HepG2 (cell line): ENCODE measurements around the gene GRB7. TPM values are rescaled to one million over a fixed set of nuclear protein-coding genes. Genes with fewer than 3 reads are reported as not detected.

Source experiments
- ARNT ChIP-seq: fragments of 450-650 bp; IDR thresholded peaks from 2 replicates; pipeline ENCODE4 v1.6.1; 2017
- ARNT2 ChIP-seq: sonication (generic); formaldehyde crosslinking; IDR thresholded peaks from 2 replicates; pipeline ENCODE4 v1.8.0; 2022; ENCODE audit warnings: mild to moderate bottlenecking, low read depth, missing genetic modification reagents, moderate library complexity
- ARNTL ChIP-seq: sonication (generic); formaldehyde crosslinking; IDR thresholded peaks from 2 replicates; pipeline ENCODE4 v1.4.0; 2020; ENCODE audit warnings: mild to moderate bottlenecking, missing genetic modification reagents
- CCDC6 ChIP-seq: sonication (generic); formaldehyde crosslinking; IDR thresholded peaks from 2 replicates; pipeline ENCODE4 v1.8.1; 2022; ENCODE audit warnings: mild to moderate bottlenecking, missing genetic modification reagents, moderate library complexity
- EEA1 ChIP-seq: sonication (generic); formaldehyde crosslinking; IDR thresholded peaks from 2 replicates; pipeline ENCODE4 v1.5.1; 2020; ENCODE audit warnings: mild to moderate bottlenecking, missing genetic modification reagents, borderline replicate concordance
- FOXC1 ChIP-seq: sonication (generic); formaldehyde crosslinking; IDR thresholded peaks from 2 replicates; pipeline ENCODE4 v1.8.0; 2022; ENCODE audit warnings: mild to moderate bottlenecking, missing genetic modification reagents, borderline replicate concordance
- FOXM1 ChIP-seq: sonication (generic); formaldehyde crosslinking; IDR thresholded peaks from 2 replicates; pipeline ENCODE4 v1.5.0; 2020; ENCODE audit warnings: missing genetic modification reagents
- KAT2B ChIP-seq: fragments of 150-350 bp; IDR thresholded peaks from 2 replicates; pipeline ENCODE4 v1.6.1; 2014; ENCODE audit warnings: low read depth, low read length, borderline replicate concordance
- POLR2AphosphoS2 ChIP-seq: IDR thresholded peaks from 2 replicates; pipeline ENCODE4 v1.6.1; 2011; ENCODE audit warnings: low read depth, low read length, improper control_type of control experiment
- PRDM4 ChIP-seq: sonication (generic); formaldehyde crosslinking; IDR thresholded peaks from 2 replicates; pipeline ENCODE4 v1.9.0; 2021; ENCODE audit warnings: missing genetic modification reagents, borderline replicate concordance
- SIX1 ChIP-seq: sonication (generic); formaldehyde crosslinking; IDR thresholded peaks from 2 replicates; pipeline ENCODE4 v1.4.0; 2020; ENCODE audit warnings: missing genetic modification reagents, borderline replicate concordance
- SOX13 ChIP-seq, 3 experiments: fragments of 450-650 bp in 1 of 3; sonication (generic) in 1 of 3; formaldehyde crosslinking in 1 of 3; IDR thresholded peaks in 2 of 3; conservative IDR thresholded peaks in 1 of 3; 2 replicates each; pipeline versions ENCODE4 v1.5.0 to v1.6.1; 2016 to 2020; ENCODE audit warnings: antibody characterized with exemption in 1 of 3, mild to moderate bottlenecking in 1 of 3, missing compliant biosample characterization in 1 of 3, missing genetic modification reagents in 1 of 3, moderate library complexity in 1 of 3
- SRSF4 ChIP-seq: fragments of 200-400 bp; formaldehyde crosslinking; IDR thresholded peaks from one replicate; pipeline ENCODE4 v1.6.1; 2018; ENCODE audit warnings: mild to moderate bottlenecking, low read depth, low read length, moderate library complexity; ENCODE audit not compliant: poor library complexity, severe bottlenecking
- ZBTB4 ChIP-seq: sonication (generic); formaldehyde crosslinking; IDR thresholded peaks from 2 replicates; pipeline ENCODE4 v1.4.0; 2020; ENCODE audit warnings: missing genetic modification reagents, mild to moderate bottlenecking, borderline replicate concordance
- ZFP90 ChIP-seq: sonication (generic); formaldehyde crosslinking; IDR thresholded peaks from 2 replicates; pipeline ENCODE4 v1.8.0; 2022; ENCODE audit warnings: missing genetic modification reagents, mild to moderate bottlenecking, inconsistent platforms, borderline replicate concordance
- ZNF275 ChIP-seq: sonication (generic); formaldehyde crosslinking; IDR thresholded peaks from 2 replicates; pipeline ENCODE4 v1.8.0; 2022; ENCODE audit warnings: missing genetic modification reagents, mild to moderate bottlenecking, inconsistent platforms, borderline replicate concordance
- ZNF484 ChIP-seq: sonication (generic); formaldehyde crosslinking; IDR thresholded peaks from 2 replicates; pipeline ENCODE4 v1.5.1; 2020; ENCODE audit warnings: mild to moderate bottlenecking, low read depth, missing genetic modification reagents, borderline replicate concordance
- ZNF644 ChIP-seq: IDR thresholded peaks from 2 replicates; pipeline ENCODE4 v1.6.1; 2016; ENCODE audit warnings: low read depth
- ZNF672 ChIP-seq: sonication (generic); formaldehyde crosslinking; IDR thresholded peaks from 2 replicates; pipeline ENCODE4 v1.8.1; 2022; ENCODE audit warnings: missing genetic modification reagents
- ZNF850 ChIP-seq: sonication (generic); formaldehyde crosslinking; conservative IDR thresholded peaks from 2 replicates; pipeline ENCODE4 v1.9.0; 2021; ENCODE audit warnings: mild to moderate bottlenecking, missing genetic modification reagents
- ZSCAN9 ChIP-seq: IDR thresholded peaks from 2 replicates; pipeline ENCODE4 v1.6.1; 2016; ENCODE audit warnings: borderline replicate concordance
- polyA plus RNA-seq, 8 experiments: library from polyadenylated mRNA; depleted of rRNA in 3 of 8; stranded (reverse) in 7 of 8; unstranded in 1 of 8; fragments of >200 nt; fragmentation: Illumina TruSeq in 4 of 8; extraction: Trizol in 4 of 8; gene quantifications; 2 replicates each; pipeline versions ENCODE4 v1.2.1 to v1.2.3, GENCODE V29; 2011 to 2016; ENCODE audit warnings: low read depth in 4 of 8, missing spikeins in 1 of 8, mixed read lengths in 1 of 8; ENCODE audit not compliant: insufficient read depth in 1 of 8
- total RNA-seq, 5 experiments: library from RNA; depleted of rRNA; stranded (reverse); fragments of >200 nt; fragmentation: Illumina TruSeq; extraction: Trizol; gene quantifications; 2 replicates each; pipeline ENCODE4 v1.2.3, GENCODE V29; 2016; ENCODE audit warnings: low read depth in 1 of 5

GRB7 gene
- total and polyA plus RNA-seq, 2 of the 13 experiments (the other 11 are each of a cell fraction or from before 2014, with no cell fraction given), result 60.2 to 77.7 TPM

DNA sequence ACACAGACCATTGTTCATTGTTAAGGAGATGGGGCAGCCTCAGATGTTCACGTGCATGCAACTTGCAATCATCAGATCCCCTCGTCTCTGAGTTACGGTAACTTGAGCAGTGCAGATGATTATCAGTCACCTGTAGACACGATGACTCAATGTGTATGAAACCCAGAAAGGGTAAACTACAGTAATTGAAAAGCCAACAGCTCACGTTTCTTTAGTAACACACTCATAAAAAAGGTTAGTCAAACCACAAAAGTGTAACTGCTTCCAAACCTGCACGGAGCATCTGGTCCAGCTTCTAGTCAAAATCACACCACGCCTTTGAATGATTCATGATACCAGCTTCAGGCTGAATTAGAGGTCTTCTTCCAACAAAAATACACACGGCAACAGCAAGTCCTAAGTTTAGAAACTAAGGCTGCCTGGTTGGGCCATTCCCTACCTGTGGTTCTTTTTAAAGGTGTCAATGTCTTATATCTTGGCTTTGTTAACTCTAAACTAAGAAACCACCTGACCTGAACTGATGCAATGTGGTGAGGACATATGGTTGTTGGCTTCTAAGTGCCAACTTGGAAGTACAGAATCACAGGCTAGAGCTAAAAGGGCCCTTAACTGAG, 32.3 kb downstream of the GRB7 start (continued):
- TF ChIP-seq ARNTL, result no peak
- TF ChIP-seq ZNF275, result no peak
- no peak for TF ChIP-seq ARNT
- no peak for TF ChIP-seq ZNF644 (CRISPR knock-in tag)
- TF ChIP-seq ZBTB4 (CRISPR knock-in tag), result no peak
- no peak for TF ChIP-seq ARNT2
- no peak for TF ChIP-seq ZFP90 (CRISPR knock-in tag)
- TF ChIP-seq POLR2AphosphoS2, result no peak
- no peak for TF ChIP-seq FOXM1 (CRISPR knock-in tag)
- TF ChIP-seq ZSCAN9, result no peak
- TF ChIP-seq EEA1 (CRISPR knock-in tag), result no peak
- TF ChIP-seq SRSF4, result no peak
- no peak for TF ChIP-seq SOX13 (IDR thresholded peaks at IDR 0.05)
- TF ChIP-seq SOX13 (CRISPR knock-in tag; conservative IDR thresholded peaks at IDR 0.05 in 1 of 2, IDR thresholded peaks at IDR 0.05 in 1 of 2), result peak in 1 of 2 experiments; percentile 89; a peak in 2 of 4 replicates
- no peak for TF ChIP-seq FOXC1
- no peak for TF ChIP-seq ZNF484 (CRISPR knock-in tag)
- no peak for TF ChIP-seq KAT2B
- TF ChIP-seq ZNF850 (CRISPR knock-in tag), result no peak
- TF ChIP-seq SIX1 (CRISPR knock-in tag), result peak; percentile 36; the same call in 1 of the 2 replicates
- no peak for TF ChIP-seq ZNF672 (CRISPR knock-in tag)
- TF ChIP-seq CCDC6, result no peak
- TF ChIP-seq PRDM4 (CRISPR knock-in tag), result no peak
